Activated naive CD4-positive, alpha-beta T cell treated with anti-CD3 and anti-CD28 coated beads for 36 hours (primary cell): ENCODE results near the gene AARS2. TPM values are rescaled to one million over a fixed set of nuclear protein-coding genes. Genes with fewer than 3 reads are reported as not detected.

Source experiments
- CTCF ChIA-PET: fragments of 350-600 bp; sonication (Branson Sonifier 250); formaldehyde crosslinking; loops from one replicate; lab custom pipeline; 2021; ENCODE audit warnings: antibody characterized with exemption; lab: Charles Lee
- DNase-seq: peaks from one replicate; pipeline ENCODE4 v3.0.0-alpha.2; 2020
- H3K27ac Mint-ChIP-seq: one replicate; pipeline ENCODE4 v1.8.0; 2021; ENCODE audit warnings: mild to moderate bottlenecking, mixed read lengths
- H3K27me3 Mint-ChIP-seq: one replicate; pipeline ENCODE4 v1.8.0; 2021; ENCODE audit warnings: low read depth, mixed read lengths
- H3K36me3 Mint-ChIP-seq: one replicate; pipeline ENCODE4 v1.8.0; 2021; ENCODE audit warnings: low read depth, mixed read lengths
- H3K4me1 Mint-ChIP-seq: one replicate; pipeline ENCODE4 v1.8.0; 2021; ENCODE audit warnings: low read depth, mixed read lengths
- H3K4me3 Mint-ChIP-seq: one replicate; pipeline ENCODE4 v1.8.0; 2021; ENCODE audit warnings: mild to moderate bottlenecking, moderate library complexity, mixed read lengths
- H3K9me3 Mint-ChIP-seq: one replicate; pipeline ENCODE4 v1.8.0; 2021; ENCODE audit warnings: mixed read lengths
- intact Hi-C: fragments of 100-400 bp; cut with micrococcal nuclease; formaldehyde crosslinking; loops from one replicate; pipeline ENCODE4 v1.15.1; 2023
- total RNA-seq, 2 experiments: library from RNA; stranded (reverse); gene quantifications; one replicate each; pipeline ENCODE4 v1.2.3, GENCODE V29; 2021

AARS2 gene
- total RNA-seq, 2 experiments from 2014 or later: 11.6 to 12.9 TPM

- no peaks in the 10 kb centered on the region for H3K9me3 Mint-ChIP-seq
- DNase-seq: peak; percentile 66
- H3K4me3 Mint-ChIP-seq: peak overlapping the region; percentile 96
- H3K27ac Mint-ChIP-seq: peak overlapping the region; percentile 95
- CTCF ChIA-PET: interaction anchor here (0.7 to 1.9 kb wide), 7 partner anchors 8 to 165 kb away, joined by 3 to 9 read pairs (median 4); partner anchors contain the start of gene HSP90AB1
- peaks cover 1% of the 10 kb centered on the region for H3K27me3 Mint-ChIP-seq
- intact Hi-C loops: no loop called here
- peaks cover 40% of the 10 kb centered on the region for H3K4me1 Mint-ChIP-seq
- peaks cover 14% of the 10 kb centered on the region for H3K36me3 Mint-ChIP-seq
Measured at GRCh38 chr6:44263354-44264100, 49.6 kb downstream of the AARS2 start.

- H3K4me1 Mint-ChIP-seq: peaks cover 47% of the 10 kb centered on the region
- intact Hi-C loops: no loop called here
- H3K4me3 Mint-ChIP-seq: peak overlapping the region; percentile 96
- H3K27me3 Mint-ChIP-seq: no peaks in the 10 kb centered on the region
- H3K9me3 Mint-ChIP-seq: no peaks in the 10 kb centered on the region
- DNase-seq: peak; percentile 16
- H3K36me3 Mint-ChIP-seq: peaks cover 14% of the 10 kb centered on the region
- peak overlapping the region; percentile 95 for H3K27ac Mint-ChIP-seq
- CTCF ChIA-PET: interaction anchor here (1.4 to 1.9 kb wide), 3 partner anchors 16 to 90 kb away, joined by 4 to 9 read pairs (median 8); partner anchors contain the start of gene HSP90AB1
Measured at GRCh38 chr6:44262467-44263353, 50.4 kb downstream of the AARS2 start.

- Mint-ChIP-seq H3K9me3 (no peaks in the 10 kb centered on the region), H3K4me1 (peaks cover 44% of the 10 kb centered on the region), H3K27ac (no peak overlapping the region), H3K27me3 (no peaks in the 10 kb centered on the region), H3K36me3 (peaks cover 14% of the 10 kb centered on the region), H3K4me3 (no peak overlapping the region)
- no peak for DNase-seq
- CTCF ChIA-PET: interaction anchor here (1.9 kb wide), 2 partner anchors 14 to 89 kb away, joined by 8 to 9 read pairs; partner anchors contain the start of gene HSP90AB1
- intact Hi-C loops: no loop called here
Measured at GRCh38 chr6:44261581-44261980, 51.6 kb downstream of the AARS2 start.

- DNase-seq: no peak
- Mint-ChIP-seq H3K4me1 (peaks cover 45% of the 10 kb centered on the region), H3K27me3 (no peaks in the 10 kb centered on the region), H3K4me3 (no peak overlapping the region), H3K9me3 (no peaks in the 10 kb centered on the region), H3K36me3 (peaks cover 14% of the 10 kb centered on the region), H3K27ac (peak overlapping the region; percentile 3)
- intact Hi-C loops: no loop called here
- CTCF ChIA-PET: interaction anchor here (2.0 kb wide), 1 partner anchor 8 kb away, joined by 5 read pairs; no protein-coding TSS in a partner anchor
Measured at GRCh38 chr6:44260451-44261297, 52.5 kb downstream of the AARS2 start.

- Mint-ChIP-seq H3K27ac (no peak overlapping the region), H3K4me3 (no peak overlapping the region), H3K27me3 (no peaks in the 10 kb centered on the region), H3K36me3 (peaks cover 14% of the 10 kb centered on the region), H3K4me1 (peaks cover 52% of the 10 kb centered on the region), H3K9me3 (no peaks in the 10 kb centered on the region)
- CTCF ChIA-PET: interaction anchor here (2.0 kb wide), 1 partner anchor 8 kb away, joined by 5 read pairs; no protein-coding TSS in a partner anchor
- no peak for DNase-seq
- intact Hi-C loops: no loop called here
Measured at GRCh38 chr6:44260011-44260410, 53.1 kb downstream of the AARS2 start.

GRCh38 chr6:44258921-44259320 is 54.2 kb downstream of the AARS2 start:
- Mint-ChIP-seq H3K27me3 (no peaks in the 10 kb centered on the region), H3K9me3 (no peaks in the 10 kb centered on the region), H3K4me3 (no peak overlapping the region), H3K36me3 (peaks cover 15% of the 10 kb centered on the region), H3K27ac (peak overlapping the region; percentile 14), H3K4me1 (peaks cover 55% of the 10 kb centered on the region)
- CTCF ChIA-PET: interaction anchor here (2.0 kb wide), 1 partner anchor 9 kb away, joined by 5 read pairs; no protein-coding TSS in a partner anchor
- DNase-seq: no peak
- intact Hi-C loops: no loop called here

GRCh38 chr6:44258325-44258863 is 54.8 kb downstream of the AARS2 start:
- Mint-ChIP-seq H3K27me3 (no peaks in the 10 kb centered on the region), H3K4me3 (peak overlapping the region; percentile 77), H3K27ac (peak overlapping the region; percentile 86), H3K4me1 (peaks cover 56% of the 10 kb centered on the region), H3K36me3 (peaks cover 17% of the 10 kb centered on the region), H3K9me3 (no peaks in the 10 kb centered on the region)
- no peak for DNase-seq
- intact Hi-C loops: no loop called here
- CTCF ChIA-PET: interaction anchor here (2.2 to 6.0 kb wide), 2 partner anchors 13 to 78 kb away, joined by 6 to 66 read pairs; partner anchors contain the start of gene HSP90AB1

GRCh38 chr6:44257753-44258324 is 55.3 kb downstream of the AARS2 start:
- Mint-ChIP-seq H3K27me3 (no peaks in the 10 kb centered on the region), H3K27ac (peak overlapping the region; percentile 86), H3K4me1 (peaks cover 55% of the 10 kb centered on the region), H3K4me3 (peak overlapping the region; percentile 77), H3K9me3 (no peaks in the 10 kb centered on the region), H3K36me3 (peaks cover 19% of the 10 kb centered on the region)
- no peak for DNase-seq
- CTCF ChIA-PET: interaction anchor here (1.8 to 6.0 kb wide), 3 partner anchors 13 to 78 kb away, joined by 6 to 66 read pairs (median 8); partner anchors contain the start of genes HSP90AB1 and SLC29A1
- intact Hi-C loops: loop anchor here (1.0 to 2.0 kb wide), 3 partner anchors 7 to 86 kb away; partner anchors contain the start of gene NFKBIE

- H3K36me3 Mint-ChIP-seq: peaks cover 24% of the 10 kb centered on the region
- intact Hi-C loops: loop anchor here (1.0 to 2.0 kb wide), 3 partner anchors 8 to 85 kb away; partner anchors contain the start of gene NFKBIE
Measured at GRCh38 chr6:44257025-44257752, 56.0 kb downstream of the AARS2 start, which contains the start of gene SLC35B2. SLC35B2 (minus strand) TSS chr6:44257528; CDS start chr6:44257410, 118 bp downstream.

GRCh38 chr6:44256775-44257024 is 56.4 kb downstream of the AARS2 start:
- peaks cover 56% of the 10 kb centered on the region for H3K4me1 Mint-ChIP-seq
- H3K27me3 Mint-ChIP-seq: no peaks in the 10 kb centered on the region
- no peaks in the 10 kb centered on the region for H3K9me3 Mint-ChIP-seq
- no peak for DNase-seq
- CTCF ChIA-PET: interaction anchor here (0.5 to 6.0 kb wide), 16 partner anchors 11 to 681 kb away, joined by 3 to 66 read pairs (median 4); partner anchors contain the start of genes HSP90AB1, POLH, SLC29A1 and XPO5
- H3K27ac Mint-ChIP-seq: peak overlapping the region; percentile 79
- peaks cover 29% of the 10 kb centered on the region for H3K36me3 Mint-ChIP-seq
- H3K4me3 Mint-ChIP-seq: peak overlapping the region; percentile 75
- intact Hi-C loops: loop anchor here (1.0 to 2.0 kb wide), 4 partner anchors 9 to 84 kb away; partner anchors contain the start of genes HSP90AB1 and NFKBIE

More at GRCh38 chr6:44257025-44257752, 56.0 kb downstream of the AARS2 start, which contains the start of gene SLC35B2:
- Mint-ChIP-seq H3K27ac (peak within 1 kb of the TSS; percentile 86), H3K27me3 (no peaks in the 10 kb centered on the region), H3K4me3 (peak within 1 kb of the TSS; percentile 77), H3K9me3 (no peaks in the 10 kb centered on the region), H3K4me1 (peaks cover 54% of the 10 kb centered on the region)
- peak; percentile 61 for DNase-seq
- CTCF ChIA-PET: interaction anchor here (0.5 to 6.0 kb wide), 14 partner anchors 10 to 532 kb away, joined by 3 to 66 read pairs (median 4); partner anchors contain the start of genes HSP90AB1 and SLC29A1
